ENCODE results near the gene PIEZO2.
"Not testable (repeated sequence)": the region's sequence is repeated elsewhere in the genome, so short reads cannot be mapped to it uniquely, and the experiment has no call there.

GRCh38 chr18:11181629-11182028 is 32.3 kb upstream of the PIEZO2 start:
- TF ChIP-seq CTCF (IDR thresholded peaks at IDR 0.05); ZFX (IDR thresholded peaks at IDR 0.05; ENCODE audit: borderline replicate concordance): not testable (repeated sequence)
